Measurements from ENCODE around the gene NPAS3. TPM values are rescaled to one million over a fixed set of nuclear protein-coding genes. Genes with fewer than 3 reads are reported as not detected.

Gene NPAS3
- total RNA-seq, 2 experiments from 2014 or later, result not detected

GRCh38 chr14:32947792-32948191 is 9.1 kb downstream of the NPAS3 start:
- no peaks in the 10 kb centered on the region for H3K9me3 Mint-ChIP-seq (ENCODE audit: insufficient read depth)
- H3K4me1 Mint-ChIP-seq (ENCODE audit: low read depth), result no peaks in the 10 kb centered on the region
- no peaks in the 10 kb centered on the region for H3K36me3 Mint-ChIP-seq (ENCODE audit: low read depth)
- no peak overlapping the region for H3K4me3 Mint-ChIP-seq
- peaks cover 7% of the 10 kb centered on the region for H3K27me3 Mint-ChIP-seq (ENCODE audit: low read depth)
- CTCF ChIA-PET, result no interaction called here
- H3K27ac Mint-ChIP-seq, result no peak overlapping the region
- POLR2A ChIA-PET, result no interaction called here
- ATAC-seq (no peak), DNase-seq (no peak)

- ChIA-PET POLR2A (no interaction called here), CTCF (no interaction called here)
- no peak overlapping the region for H3K27ac Mint-ChIP-seq
- H3K4me3 Mint-ChIP-seq, result no peak overlapping the region
- DNase-seq (no peak), ATAC-seq (no peak)
- no peaks in the 10 kb centered on the region for H3K4me1 Mint-ChIP-seq (ENCODE audit: low read depth)
- H3K9me3 Mint-ChIP-seq (ENCODE audit: insufficient read depth), result no peaks in the 10 kb centered on the region
- H3K27me3 Mint-ChIP-seq (ENCODE audit: low read depth), result peaks cover 6% of the 10 kb centered on the region
- H3K36me3 Mint-ChIP-seq (ENCODE audit: low read depth), result no peaks in the 10 kb centered on the region
These were observed 11.9 kb downstream of the NPAS3 start for GRCh38 chr14:32950584-32950983.

GRCh38 chr14:32967421-32967820 is 28.7 kb downstream of the NPAS3 start:
- ATAC-seq (no peak), DNase-seq (no peak)
- no peak overlapping the region for H3K27ac Mint-ChIP-seq
- no peaks in the 10 kb centered on the region for H3K36me3 Mint-ChIP-seq (ENCODE audit: low read depth)
- no peaks in the 10 kb centered on the region for H3K27me3 Mint-ChIP-seq (ENCODE audit: low read depth)
- ChIA-PET POLR2A (interaction anchor here (0.7 kb wide), 1 partner anchor 1996 kb away, joined by 3 read pairs; no protein-coding TSS in a partner anchor), CTCF (no interaction called here)
- no peaks in the 10 kb centered on the region for H3K4me1 Mint-ChIP-seq (ENCODE audit: low read depth)
- no peak overlapping the region for H3K4me3 Mint-ChIP-seq
- H3K9me3 Mint-ChIP-seq (ENCODE audit: insufficient read depth), result no peaks in the 10 kb centered on the region

GRCh38 chr14:32968972-32969544 is 30.4 kb downstream of the NPAS3 start:
- no peak overlapping the region for H3K4me3 Mint-ChIP-seq
- CTCF ChIA-PET, result no interaction called here
- H3K27ac Mint-ChIP-seq, result no peak overlapping the region
- no peaks in the 10 kb centered on the region for H3K27me3 Mint-ChIP-seq (ENCODE audit: low read depth)
- POLR2A ChIA-PET, result no interaction called here
- H3K36me3 Mint-ChIP-seq (ENCODE audit: low read depth), result no peaks in the 10 kb centered on the region
- DNase-seq (no peak), ATAC-seq (no peak)
- no peaks in the 10 kb centered on the region for H3K9me3 Mint-ChIP-seq (ENCODE audit: insufficient read depth)
- H3K4me1 Mint-ChIP-seq (ENCODE audit: low read depth), result no peaks in the 10 kb centered on the region

GRCh38 chr14:32977913-32978312 is 39.2 kb downstream of the NPAS3 start:
- ATAC-seq (no peak), DNase-seq (no peak)
- POLR2A ChIA-PET, result no interaction called here
- H3K4me3 Mint-ChIP-seq, result no peak overlapping the region
- CTCF ChIA-PET, result no interaction called here
- H3K27ac Mint-ChIP-seq, result no peak overlapping the region
- H3K27me3 Mint-ChIP-seq (ENCODE audit: low read depth), result no peaks in the 10 kb centered on the region
- no peaks in the 10 kb centered on the region for H3K4me1 Mint-ChIP-seq (ENCODE audit: low read depth)
- no peaks in the 10 kb centered on the region for H3K9me3 Mint-ChIP-seq (ENCODE audit: insufficient read depth)
- no peaks in the 10 kb centered on the region for H3K36me3 Mint-ChIP-seq (ENCODE audit: low read depth)

- H3K4me3 Mint-ChIP-seq, result no peak overlapping the region
- ChIA-PET CTCF (no interaction called here), POLR2A (no interaction called here)
- DNase-seq, result no peak
- H3K4me1 Mint-ChIP-seq (ENCODE audit: low read depth), result no peaks in the 10 kb centered on the region
- no peaks in the 10 kb centered on the region for H3K9me3 Mint-ChIP-seq (ENCODE audit: insufficient read depth)
- H3K27ac Mint-ChIP-seq, result no peak overlapping the region
- H3K36me3 Mint-ChIP-seq (ENCODE audit: low read depth), result no peaks in the 10 kb centered on the region
- no peak for ATAC-seq
- H3K27me3 Mint-ChIP-seq (ENCODE audit: low read depth), result no peaks in the 10 kb centered on the region
These were observed 40.1 kb downstream of the NPAS3 start for GRCh38 chr14:32978691-32979255.

GRCh38 chr14:32980178-32980901 is 41.7 kb downstream of the NPAS3 start:
- CTCF ChIA-PET, result no interaction called here
- ATAC-seq (no peak), DNase-seq (no peak)
- Mint-ChIP-seq H3K9me3 (ENCODE audit: insufficient read depth) (no peaks in the 10 kb centered on the region), H3K36me3 (ENCODE audit: low read depth) (no peaks in the 10 kb centered on the region), H3K27ac (no peak overlapping the region), H3K4me3 (no peak overlapping the region), H3K4me1 (ENCODE audit: low read depth) (no peaks in the 10 kb centered on the region), H3K27me3 (ENCODE audit: low read depth) (no peaks in the 10 kb centered on the region)
- POLR2A ChIA-PET, result no interaction called here

GRCh38 chr14:32980902-32981501 is 42.3 kb downstream of the NPAS3 start:
- CTCF ChIA-PET, result no interaction called here
- H3K27me3 Mint-ChIP-seq (ENCODE audit: low read depth), result no peaks in the 10 kb centered on the region
- no peak overlapping the region for H3K4me3 Mint-ChIP-seq
- H3K9me3 Mint-ChIP-seq (ENCODE audit: insufficient read depth), result no peaks in the 10 kb centered on the region
- H3K36me3 Mint-ChIP-seq (ENCODE audit: low read depth), result no peaks in the 10 kb centered on the region
- DNase-seq, result no peak
- POLR2A ChIA-PET, result no interaction called here
- no peak for ATAC-seq
- no peak overlapping the region for H3K27ac Mint-ChIP-seq
- H3K4me1 Mint-ChIP-seq (ENCODE audit: low read depth), result no peaks in the 10 kb centered on the region

GRCh38 chr14:32984241-32984930 is 45.7 kb downstream of the NPAS3 start:
- Mint-ChIP-seq H3K27me3 (ENCODE audit: low read depth) (no peaks in the 10 kb centered on the region), H3K4me3 (no peak overlapping the region), H3K36me3 (ENCODE audit: low read depth) (no peaks in the 10 kb centered on the region), H3K27ac (no peak overlapping the region), H3K9me3 (ENCODE audit: insufficient read depth) (no peaks in the 10 kb centered on the region), H3K4me1 (ENCODE audit: low read depth) (no peaks in the 10 kb centered on the region)
- CTCF ChIA-PET, result no interaction called here
- no peak for ATAC-seq
- POLR2A ChIA-PET, result no interaction called here
- no peak for DNase-seq

GRCh38 chr14:32985866-32986265 is 47.2 kb downstream of the NPAS3 start:
- ChIA-PET CTCF (no interaction called here), POLR2A (no interaction called here)
- no peak overlapping the region for H3K4me3 Mint-ChIP-seq
- H3K27ac Mint-ChIP-seq, result no peak overlapping the region
- no peaks in the 10 kb centered on the region for H3K36me3 Mint-ChIP-seq (ENCODE audit: low read depth)
- H3K9me3 Mint-ChIP-seq (ENCODE audit: insufficient read depth), result no peaks in the 10 kb centered on the region
- ATAC-seq (no peak), DNase-seq (no peak)
- no peaks in the 10 kb centered on the region for H3K27me3 Mint-ChIP-seq (ENCODE audit: low read depth)
- H3K4me1 Mint-ChIP-seq (ENCODE audit: low read depth), result no peaks in the 10 kb centered on the region

- Mint-ChIP-seq H3K9me3 (ENCODE audit: insufficient read depth) (no peaks in the 10 kb centered on the region), H3K4me3 (no peak overlapping the region), H3K4me1 (ENCODE audit: low read depth) (no peaks in the 10 kb centered on the region), H3K27me3 (ENCODE audit: low read depth) (no peaks in the 10 kb centered on the region), H3K36me3 (ENCODE audit: low read depth) (no peaks in the 10 kb centered on the region), H3K27ac (no peak overlapping the region)
- no peak for ATAC-seq
- no peak for DNase-seq
- ChIA-PET CTCF (no interaction called here), POLR2A (no interaction called here)
These were observed 48.3 kb downstream of the NPAS3 start for GRCh38 chr14:32986791-32987540.

GRCh38 chr14:32991691-32992090 is 53.0 kb downstream of the NPAS3 start:
- Mint-ChIP-seq H3K4me1 (ENCODE audit: low read depth) (no peaks in the 10 kb centered on the region), H3K27me3 (ENCODE audit: low read depth) (no peaks in the 10 kb centered on the region), H3K27ac (no peak overlapping the region), H3K36me3 (ENCODE audit: low read depth) (no peaks in the 10 kb centered on the region), H3K4me3 (no peak overlapping the region), H3K9me3 (ENCODE audit: insufficient read depth) (no peaks in the 10 kb centered on the region)
- ATAC-seq, result no peak
- CTCF ChIA-PET, result no interaction called here
- POLR2A ChIA-PET, result no interaction called here
- DNase-seq, result no peak

Measured in activated CD8-positive, alpha-beta T cell treated with anti-CD3 and anti-CD28 coated beads, Interleukin-2, amount 10 ng/mL, durations not matched to agents 7 days and 5 days (primary cell).